ENCODE results near the gene TMEM139. TPM values are rescaled to one million over a fixed set of nuclear protein-coding genes. Genes with fewer than 3 reads are reported as not detected.

The TMEM139 gene
- total RNA-seq, 6 experiments from 2014 or later = 0.25 TPM; not detected in 5

DNA sequence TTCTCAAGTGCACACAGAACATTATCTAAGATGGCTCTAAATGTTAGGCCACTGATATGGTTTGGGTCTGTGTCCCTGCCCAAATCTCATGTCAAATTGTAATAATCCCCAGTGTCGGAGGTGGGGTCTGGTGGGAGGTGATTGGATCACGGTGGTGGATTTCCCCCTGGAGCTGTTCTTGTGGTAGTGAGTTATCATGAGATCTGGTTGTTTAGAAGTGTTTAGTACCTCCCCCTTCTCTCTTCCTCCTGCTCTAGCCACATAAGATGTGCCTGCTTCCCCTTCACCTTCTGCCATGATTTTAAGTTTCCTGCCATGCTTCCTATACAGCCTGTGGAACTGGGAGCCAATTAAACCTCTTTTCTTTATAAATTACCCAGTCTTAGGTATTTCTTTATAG, 32.8 kb upstream of the TMEM139 start:
- Mint-ChIP-seq H3K4me3 (no peak overlapping the region), H3K36me3 (ENCODE audit: low read depth) (no peaks in the 10 kb centered on the region), H3K27ac (no peak overlapping the region), H3K4me1 (ENCODE audit: low read depth) (peaks cover 17% of the 10 kb centered on the region), H3K27me3 (ENCODE audit: insufficient read depth) (peaks cover 30% of the 10 kb centered on the region), H3K9me3 (no peaks in the 10 kb centered on the region)
- DNase-seq = no peak
- TF ChIP-seq, protein P1, sequence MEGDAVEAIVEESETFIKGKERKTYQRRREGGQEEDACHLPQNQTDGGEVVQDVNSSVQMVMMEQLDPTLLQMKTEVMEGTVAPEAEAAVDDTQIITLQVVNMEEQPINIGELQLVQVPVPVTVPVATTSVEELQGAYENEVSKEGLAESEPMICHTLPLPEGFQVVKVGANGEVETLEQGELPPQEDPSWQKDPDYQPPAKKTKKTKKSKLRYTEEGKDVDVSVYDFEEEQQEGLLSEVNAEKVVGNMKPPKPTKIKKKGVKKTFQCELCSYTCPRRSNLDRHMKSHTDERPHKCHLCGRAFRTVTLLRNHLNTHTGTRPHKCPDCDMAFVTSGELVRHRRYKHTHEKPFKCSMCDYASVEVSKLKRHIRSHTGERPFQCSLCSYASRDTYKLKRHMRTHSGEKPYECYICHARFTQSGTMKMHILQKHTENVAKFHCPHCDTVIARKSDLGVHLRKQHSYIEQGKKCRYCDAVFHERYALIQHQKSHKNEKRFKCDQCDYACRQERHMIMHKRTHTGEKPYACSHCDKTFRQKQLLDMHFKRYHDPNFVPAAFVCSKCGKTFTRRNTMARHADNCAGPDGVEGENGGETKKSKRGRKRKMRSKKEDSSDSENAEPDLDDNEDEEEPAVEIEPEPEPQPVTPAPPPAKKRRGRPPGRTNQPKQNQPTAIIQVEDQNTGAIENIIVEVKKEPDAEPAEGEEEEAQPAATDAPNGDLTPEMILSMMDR (IDR thresholded peaks at IDR 0.05) = no peak

DNA sequence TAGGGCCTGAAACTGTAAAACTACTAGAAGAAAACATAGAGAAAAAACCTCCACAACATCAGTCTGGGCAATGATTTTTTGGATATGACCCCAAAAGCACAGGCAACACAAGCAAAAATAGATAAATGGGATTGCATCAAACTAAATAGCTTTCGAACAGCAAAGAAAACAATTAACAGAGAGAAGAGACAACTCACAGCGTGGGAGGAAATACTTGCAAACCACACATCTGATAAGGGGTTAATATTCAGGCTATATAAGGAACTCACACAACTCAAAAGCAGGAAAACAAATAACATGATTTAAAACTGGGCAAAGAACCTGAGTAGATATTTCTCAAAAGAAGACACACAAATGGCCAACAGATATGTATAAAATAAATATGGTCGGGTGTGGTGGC, 29.2 kb upstream of the TMEM139 start:
- H3K4me1 Mint-ChIP-seq (ENCODE audit: low read depth) = peaks cover 14% of the 10 kb centered on the region
- peaks cover 21% of the 10 kb centered on the region for H3K27me3 Mint-ChIP-seq (ENCODE audit: insufficient read depth)
- H3K9me3 Mint-ChIP-seq = no peaks in the 10 kb centered on the region
- no peak overlapping the region for H3K27ac Mint-ChIP-seq
- no peak for DNase-seq
- TF ChIP-seq, protein P1 (IDR thresholded peaks at IDR 0.05) = no peak
- no peaks in the 10 kb centered on the region for H3K36me3 Mint-ChIP-seq (ENCODE audit: low read depth)
- H3K4me3 Mint-ChIP-seq = no peak overlapping the region

- Mint-ChIP-seq H3K36me3 (ENCODE audit: low read depth) (no peaks in the 10 kb centered on the region), H3K9me3 (no peaks in the 10 kb centered on the region), H3K27ac (no peak overlapping the region), H3K4me3 (no peak overlapping the region), H3K27me3 (ENCODE audit: insufficient read depth) (peaks cover 21% of the 10 kb centered on the region), H3K4me1 (ENCODE audit: low read depth) (peaks cover 14% of the 10 kb centered on the region)
- TF ChIP-seq, protein P1 (IDR thresholded peaks at IDR 0.05) = peak; percentile 40
- DNase-seq = no peak
Measured at GRCh38 chr7:143256325-143256724, 28.4 kb upstream of the TMEM139 start.

DNA sequence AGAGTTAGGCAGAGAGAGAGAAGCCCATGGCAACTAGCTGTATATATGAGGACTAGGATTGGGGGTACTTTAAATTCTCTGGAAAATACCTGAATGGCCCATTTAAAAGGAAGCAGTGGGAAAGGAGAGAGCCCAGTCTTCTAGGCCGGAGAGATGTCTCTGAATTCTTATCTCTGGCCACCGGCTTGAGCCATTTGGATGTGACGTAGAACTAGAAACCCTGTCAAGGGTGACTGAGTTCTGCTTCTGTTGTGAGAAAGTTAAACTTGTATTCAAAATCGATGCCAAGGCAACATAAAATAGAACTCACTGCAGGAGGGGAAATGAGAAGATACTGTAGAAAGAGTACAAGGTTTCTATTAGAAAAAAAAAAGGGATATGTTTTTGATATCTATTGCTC, 27.8 kb upstream of the TMEM139 start:
- Mint-ChIP-seq H3K9me3 (no peaks in the 10 kb centered on the region), H3K27me3 (ENCODE audit: insufficient read depth) (peaks cover 21% of the 10 kb centered on the region), H3K4me3 (no peak overlapping the region), H3K4me1 (ENCODE audit: low read depth) (peaks cover 14% of the 10 kb centered on the region), H3K36me3 (ENCODE audit: low read depth) (no peaks in the 10 kb centered on the region), H3K27ac (no peak overlapping the region)
- TF ChIP-seq, protein P1 (IDR thresholded peaks at IDR 0.05) = no peak
- no peak for DNase-seq

DNA sequence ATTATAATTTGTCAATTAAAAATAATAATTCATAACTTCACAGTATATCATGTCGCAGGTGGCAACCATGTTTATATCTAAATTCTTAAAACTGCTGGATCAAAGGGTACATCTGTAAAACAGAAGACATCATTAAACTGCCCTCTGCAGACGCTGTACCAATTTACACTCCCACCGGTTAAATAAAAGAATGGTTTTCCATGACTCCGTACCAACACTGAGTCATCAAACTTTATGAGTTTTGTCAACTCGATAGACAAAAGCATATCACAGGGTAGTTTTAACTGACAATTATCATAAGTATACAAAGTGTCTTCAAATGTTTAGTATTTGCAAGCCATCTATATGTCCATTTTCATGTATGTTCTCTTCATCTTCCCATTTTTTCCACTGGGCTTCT, 27.3 kb upstream of the TMEM139 start:
- no peak for DNase-seq
- Mint-ChIP-seq H3K27ac (no peak overlapping the region), H3K36me3 (ENCODE audit: low read depth) (no peaks in the 10 kb centered on the region), H3K4me1 (ENCODE audit: low read depth) (peaks cover 14% of the 10 kb centered on the region), H3K9me3 (no peaks in the 10 kb centered on the region), H3K27me3 (ENCODE audit: insufficient read depth) (peaks cover 17% of the 10 kb centered on the region), H3K4me3 (no peak overlapping the region)
- TF ChIP-seq, protein P1 (IDR thresholded peaks at IDR 0.05) = no peak

- no peaks in the 10 kb centered on the region; the same call in 1 of the 2 replicates for H3K36me3 Mint-ChIP-seq (ENCODE audit: low read depth)
- no peaks in the 10 kb centered on the region for H3K9me3 Mint-ChIP-seq
- TF ChIP-seq, protein P1 (IDR thresholded peaks at IDR 0.05) = no peak
- peaks cover 17% of the 10 kb centered on the region for H3K4me1 Mint-ChIP-seq (ENCODE audit: low read depth)
- no peak overlapping the region for H3K4me3 Mint-ChIP-seq
- H3K27ac Mint-ChIP-seq = no peak overlapping the region
- no peak for DNase-seq
- H3K27me3 Mint-ChIP-seq (ENCODE audit: insufficient read depth) = peaks cover 12% of the 10 kb centered on the region
Measured at GRCh38 chr7:143258831-143259230, 25.9 kb upstream of the TMEM139 start.
